Panc1 (cell line): ENCODE results near the gene LSM8.

Experiments used
- CTCF ChIP-seq: fragments of 450-650 bp; IDR thresholded peaks from 2 replicates; pipeline ENCODE4 v1.5.1; 2017; ENCODE audit warnings: mild to moderate bottlenecking
- REST ChIP-seq, 2 experiments: IDR thresholded peaks; 2 replicates each; pipeline ENCODE4 v1.6.1; 2011 to 2012; ENCODE audit warnings: low read depth in 2 of 2, control low read depth in 1 of 2, low read length in 1 of 2, mild to moderate bottlenecking in 1 of 2, moderate library complexity in 1 of 2; ENCODE audit not compliant: insufficient read depth in 1 of 2

- TF ChIP-seq CTCF, result no peak
- no peak for TF ChIP-seq REST (IDR thresholded peaks at IDR 0.05; ENCODE audit: insufficient read depth in 1 of 2, low read depth in 2 of 2, low read length in 1 of 2)
Measured at GRCh38 chr7:118179191-118179590, 4.8 kb upstream of the LSM8 start.
